GM19351 (cell line): Measurements from ENCODE around the gene HID1.
"Not testable (repeated sequence)": the region's sequence is repeated elsewhere in the genome, so short reads cannot be mapped to it uniquely, and the experiment has no call there.

ENCODE experiments used
- ATAC-seq: cut with Tn5 transposase; IDR thresholded peaks from one replicate; pipeline ENCODE4 v1.9.1; 2021; ENCODE audit warnings: mild to moderate bottlenecking, moderate library complexity; ENCODE audit not compliant: unreplicated experiment

Gene HID1

GRCh38 chr17:74923538-74924249, 48.9 kb downstream of the HID1 start:
- ATAC-seq = no peak

GRCh38 chr17:74922694-74923537, 49.6 kb downstream of the HID1 start, which contains the start of gene USH1G:
Gene USH1G, minus strand, starts transcription at chr17:74923255. Its CDS starts 182 bp downstream, at chr17:74923073.
- ATAC-seq = no peak

GRCh38 chr17:74922172-74922571, 50.4 kb downstream of the HID1 start:
- no peak for ATAC-seq

- no peak for ATAC-seq
Measured at GRCh38 chr17:74921769-74922168, 50.8 kb downstream of the HID1 start.

- no peak for ATAC-seq
Measured at GRCh38 chr17:74921026-74921681, 51.4 kb downstream of the HID1 start.

- no peak for ATAC-seq
Measured at GRCh38 chr17:74920642-74921025, 51.9 kb downstream of the HID1 start.

GRCh38 chr17:74920306-74920620, 52.3 kb downstream of the HID1 start:
- ATAC-seq = no peak

GRCh38 chr17:74919440-74920305, 52.9 kb downstream of the HID1 start:
- no peak for ATAC-seq

- ATAC-seq = no peak
Measured at GRCh38 chr17:74918906-74919305, 53.7 kb downstream of the HID1 start.

- no peak for ATAC-seq
Measured at GRCh38 chr17:74917430-74917829, 55.1 kb downstream of the HID1 start.

GRCh38 chr17:74916851-74917199, 55.7 kb downstream of the HID1 start:
- ATAC-seq = no peak

GRCh38 chr17:74916136-74916850, 56.3 kb downstream of the HID1 start:
- ATAC-seq = no peak

GRCh38 chr17:74911423-74911822, 61.1 kb downstream of the HID1 start:
- ATAC-seq = not testable (repeated sequence)

- not testable (repeated sequence) for ATAC-seq
Measured at GRCh38 chr17:74909097-74909496, 63.5 kb downstream of the HID1 start.

GRCh38 chr17:74907012-74907411, 65.5 kb downstream of the HID1 start:
- ATAC-seq = no peak

- not testable (repeated sequence) for ATAC-seq
Measured at GRCh38 chr17:74906214-74906793, 66.3 kb downstream of the HID1 start.

GRCh38 chr17:74904687-74905409, 67.7 kb downstream of the HID1 start:
- ATAC-seq = no peak

- no peak for ATAC-seq
Measured at GRCh38 chr17:74903671-74904070, 68.9 kb downstream of the HID1 start.

GRCh38 chr17:74903034-74903433, 69.5 kb downstream of the HID1 start:
- ATAC-seq = no peak
